DOHH2 (cell line): ENCODE data around the gene HID1.

Source experiments
- H3F3A ChIP-seq: fragments of 200-600 bp; sonication (generic), shearing (Covaris generic); 2 replicates; pipeline ENCODE4 v1.6.0; 2016; ENCODE audit warnings: antibody characterized with exemption, mild to moderate bottlenecking; ENCODE audit not compliant: control insufficient read depth, insufficient read depth
- H3K27ac ChIP-seq: fragments of 200-600 bp; sonication (generic); 2 replicates; pipeline ENCODE4 v1.5.1; 2014; ENCODE audit warnings: low read depth, mild to moderate bottlenecking, low read length, moderate library complexity
- H3K27me3 ChIP-seq: fragments of 200-600 bp; sonication (generic); 2 replicates; pipeline ENCODE4 v1.6.1; 2014; ENCODE audit warnings: mild to moderate bottlenecking, low read length, mixed read lengths; ENCODE audit not compliant: control insufficient read depth
- H3K36me3 ChIP-seq: fragments of 200-600 bp; sonication (generic); 2 replicates; pipeline ENCODE4 v1.6.1; 2014; ENCODE audit warnings: mild to moderate bottlenecking, low read length, moderate library complexity, mixed read lengths; ENCODE audit not compliant: control insufficient read depth
- H3K4me1 ChIP-seq: fragments of 200-600 bp; sonication (generic); 2 replicates; pipeline ENCODE4 v1.6.1; 2014; ENCODE audit warnings: mild to moderate bottlenecking, low read length, mixed read lengths; ENCODE audit not compliant: control insufficient read depth
- H3K4me2 ChIP-seq: fragments of 200-600 bp; sonication (generic); 2 replicates; pipeline ENCODE4 v1.6.0; 2014; ENCODE audit warnings: mild to moderate bottlenecking, low read length, moderate library complexity
- H3K4me3 ChIP-seq: fragments of 200-600 bp; sonication (generic); 2 replicates; pipeline ENCODE4 v1.5.1; 2014; ENCODE audit warnings: mild to moderate bottlenecking, low read length, mixed read lengths
- H3K79me2 ChIP-seq: fragments of 200-600 bp; sonication (generic); 2 replicates; pipeline ENCODE4 v1.6.1; 2014; ENCODE audit warnings: mild to moderate bottlenecking, low read length, mixed read lengths; ENCODE audit not compliant: control insufficient read depth
- H3K9me2 ChIP-seq: fragments of 200-600 bp; sonication (generic); replicated peaks from 2 replicates; pipeline ENCODE4 v1.6.1; 2014; ENCODE audit warnings: mild to moderate bottlenecking, low read length, mixed read lengths; ENCODE audit not compliant: control insufficient read depth
- H3K9me3 ChIP-seq: fragments of 200-600 bp; sonication (generic); 2 replicates; pipeline ENCODE4 v1.6.1; 2014; ENCODE audit warnings: antibody characterized with exemption, low read length, mixed read lengths; ENCODE audit not compliant: control insufficient read depth, insufficient read depth
- H4K20me1 ChIP-seq: fragments of 200-600 bp; sonication (generic); 2 replicates; pipeline ENCODE4 v1.6.0; 2014; ENCODE audit warnings: low read depth, mild to moderate bottlenecking, antibody characterized with exemption, low read length, moderate library complexity; ENCODE audit not compliant: control insufficient read depth, insufficient read depth
- CTCF ChIP-seq: fragments of 200-600 bp; sonication (generic); IDR thresholded peaks from one replicate; pipeline ENCODE4 v1.5.1; 2014; ENCODE audit warnings: antibody characterized with exemption, mild to moderate bottlenecking, low read depth, low read length; ENCODE audit not compliant: poor library complexity, severe bottlenecking
- EZH2phosphoT487 ChIP-seq: fragments of 200-600 bp; sonication (generic); IDR thresholded peaks from 2 replicates; pipeline ENCODE4 v1.6.1; 2017; ENCODE audit warnings: borderline replicate concordance, mild to moderate bottlenecking, antibody characterized with exemption, low read length, moderate library complexity, mixed read lengths

HID1 gene

GRCh38 chr17:74952431-74953133 is 20.0 kb downstream of the HID1 start:
- Histone ChIP-seq H3K4me2 (no peak overlapping the region), H3F3A (no peaks in the 10 kb centered on the region), H3K36me3 (no peaks in the 10 kb centered on the region), H3K27me3 (no peaks in the 10 kb centered on the region), H3K4me1 (no peaks in the 10 kb centered on the region), H3K79me2 (no peaks in the 10 kb centered on the region), H4K20me1 (no peaks in the 10 kb centered on the region), H3K9me2 (no peaks in the 10 kb centered on the region), H3K4me3 (no peak overlapping the region), H3K27ac (no peak overlapping the region), H3K9me3 (no peaks in the 10 kb centered on the region)
- TF ChIP-seq CTCF, result no peak
- TF ChIP-seq EZH2phosphoT487, result no peak

GRCh38 chr17:74951680-74952421 is 20.7 kb downstream of the HID1 start:
- Histone ChIP-seq H3K36me3 (no peaks in the 10 kb centered on the region), H3K4me2 (no peak overlapping the region), H3K9me2 (no peaks in the 10 kb centered on the region), H3K79me2 (no peaks in the 10 kb centered on the region), H3K4me1 (no peaks in the 10 kb centered on the region), H4K20me1 (no peaks in the 10 kb centered on the region), H3K9me3 (no peaks in the 10 kb centered on the region), H3K27ac (no peak overlapping the region), H3K4me3 (no peak overlapping the region), H3F3A (no peaks in the 10 kb centered on the region), H3K27me3 (no peaks in the 10 kb centered on the region)
- TF ChIP-seq CTCF (no peak), EZH2phosphoT487 (no peak)

DNA sequence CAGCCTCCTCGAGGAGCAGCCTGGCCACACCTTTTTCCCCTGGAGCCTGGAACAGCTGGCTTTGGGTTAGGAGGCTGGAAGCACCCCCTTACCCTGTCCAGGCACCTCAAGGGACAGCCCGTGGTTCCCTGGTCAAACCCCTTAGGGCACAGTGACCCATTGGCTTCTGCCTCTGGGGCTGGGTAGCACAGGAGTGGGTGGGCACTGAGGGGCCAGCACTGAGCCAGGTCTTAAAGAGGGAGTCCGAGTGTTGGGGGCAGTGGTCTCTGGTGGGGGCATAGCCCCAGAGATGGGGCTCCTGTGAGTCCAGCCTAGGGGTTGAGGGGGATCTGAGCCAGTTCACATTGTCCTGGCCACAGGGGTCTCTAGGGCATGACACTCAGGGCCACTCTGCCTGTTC is 21.5 kb downstream of the HID1 start:
- TF ChIP-seq CTCF, result no peak
- TF ChIP-seq EZH2phosphoT487, result no peak
- Histone ChIP-seq H4K20me1 (no peaks in the 10 kb centered on the region), H3K27ac (no peak overlapping the region)

More for the DNA sequence above, 21.5 kb downstream of the HID1 start:
- Histone ChIP-seq H3K4me2 (no peak overlapping the region), H3K4me1 (no peaks in the 10 kb centered on the region), H3K9me2 (no peaks in the 10 kb centered on the region), H3K79me2 (no peaks in the 10 kb centered on the region), H3F3A (no peaks in the 10 kb centered on the region), H3K36me3 (no peaks in the 10 kb centered on the region), H3K4me3 (no peak overlapping the region), H3K9me3 (no peaks in the 10 kb centered on the region), H3K27me3 (no peaks in the 10 kb centered on the region)
